HG03135 (cell line): ENCODE measurements around the gene CD200.
"Not testable (repeated sequence)": the region's sequence is repeated elsewhere in the genome, so short reads cannot be mapped to it uniquely, and the experiment has no call there.

Source experiments
- ATAC-seq: cut with Tn5 transposase; IDR thresholded peaks from one replicate; pipeline ENCODE4 v1.9.1; 2021; ENCODE audit warnings: mild to moderate bottlenecking, moderate library complexity; ENCODE audit not compliant: unreplicated experiment

The CD200 gene

GRCh38 chr3:112384769-112385168, 51.8 kb downstream of the CD200 start:
- ATAC-seq = no peak

GRCh38 chr3:112388972-112389371, 56.0 kb downstream of the CD200 start:
- no peak for ATAC-seq

- ATAC-seq = no peak
Measured at GRCh38 chr3:112389961-112390360, 57.0 kb downstream of the CD200 start.

GRCh38 chr3:112390783-112391641, 58.1 kb downstream of the CD200 start:
- ATAC-seq = no peak

- ATAC-seq = no peak
Measured at GRCh38 chr3:112391648-112392047, 58.7 kb downstream of the CD200 start.

GRCh38 chr3:112392393-112393359, 59.7 kb downstream of the CD200 start:
- ATAC-seq = no peak

GRCh38 chr3:112393360-112393728, 60.4 kb downstream of the CD200 start:
- no peak for ATAC-seq

- ATAC-seq = no peak
Measured at GRCh38 chr3:112394003-112394640, 61.2 kb downstream of the CD200 start.

- no peak for ATAC-seq
Measured at GRCh38 chr3:112395181-112395895, 62.4 kb downstream of the CD200 start.

GRCh38 chr3:112395896-112396290, 62.9 kb downstream of the CD200 start:
- ATAC-seq = no peak

- no peak for ATAC-seq
Measured at GRCh38 chr3:112397556-112397955, 64.6 kb downstream of the CD200 start.

- no peak for ATAC-seq
Measured at GRCh38 chr3:112399064-112399463, 66.1 kb downstream of the CD200 start.

- not testable (repeated sequence) for ATAC-seq
Measured at GRCh38 chr3:112399554-112399953, 66.6 kb downstream of the CD200 start.

GRCh38 chr3:112400317-112400716, 67.4 kb downstream of the CD200 start:
- not testable (repeated sequence) for ATAC-seq

- no peak for ATAC-seq
Measured at GRCh38 chr3:112401617-112402016, 68.7 kb downstream of the CD200 start.

GRCh38 chr3:112403103-112403502, 70.1 kb downstream of the CD200 start:
- no peak for ATAC-seq

GRCh38 chr3:112404924-112405549, 72.1 kb downstream of the CD200 start:
- not testable (repeated sequence) for ATAC-seq

- peak; percentile 42 for ATAC-seq
Measured at GRCh38 chr3:112405845-112406244, 72.9 kb downstream of the CD200 start.

GRCh38 chr3:112407214-112407887, 74.4 kb downstream of the CD200 start:
- ATAC-seq = no peak
